Head of caudate nucleus (tissue), 42 donors: ENCODE measurements around the gene CASP1.
A peak's percentile ranks its signal among the peaks of the same experiment; 100 is the strongest.
"Not testable (repeated sequence)": the region's sequence is repeated elsewhere in the genome, so short reads cannot be mapped to it uniquely, and the experiment has no call there.

Source experiments
- DNase-seq, 42 donors: peaks; one replicate each; pipeline versions ENCODE4 v3.0.0 to v3.0.0-alpha.2; 2020 to 2021; ENCODE audit warnings: mixed read lengths in 7 of 42
- intact Hi-C: fragments of 100-400 bp; cut with DNase I; formaldehyde crosslinking; loops from one replicate; pipeline ENCODE4 v1.15.0; 2022

Gene CASP1

GRCh38 chr11:105049481-105049880 is 14.5 kb upstream of the CASP1 start:
- intact Hi-C loops = no loop called here
- DNase-seq = no peak

GRCh38 chr11:105046898-105047579 is 12.1 kb upstream of the CASP1 start:
- DNase-seq = peak in 1 of 42 donors; percentile 37
- intact Hi-C loops = no loop called here

DNA sequence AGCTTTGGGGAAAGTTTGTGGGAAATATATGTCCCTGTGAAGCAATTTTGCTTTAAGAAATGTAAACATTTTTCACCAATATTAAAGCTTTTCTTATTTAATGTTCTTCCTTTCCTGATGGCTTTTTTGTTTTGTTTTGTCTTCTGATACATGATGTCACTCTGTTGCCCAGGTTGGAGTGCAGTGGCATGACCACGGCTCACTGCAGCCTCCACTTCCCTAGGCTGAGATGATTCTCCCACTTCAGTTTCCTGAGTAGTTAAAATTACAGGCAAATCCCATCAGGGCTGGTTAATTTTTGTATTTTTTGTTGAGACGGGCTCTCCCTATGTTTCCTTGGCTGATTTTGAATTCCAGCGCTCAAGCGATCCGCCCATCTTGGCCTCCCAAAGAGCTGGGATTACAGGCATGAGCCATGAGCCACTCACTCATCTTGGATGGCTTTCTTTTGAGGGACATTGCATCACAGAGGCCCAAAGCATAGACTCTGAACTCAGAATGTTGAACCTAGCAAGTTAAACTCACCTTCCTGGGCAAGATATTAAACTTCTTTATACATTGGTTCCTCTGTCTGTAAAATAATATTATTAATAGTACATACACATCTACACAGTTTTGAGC is 10.8 kb upstream of the CASP1 start:
- DNase-seq = no peak
- intact Hi-C loops = no loop called here

- intact Hi-C loops = not testable (repeated sequence)
- peak in 4 of 42 donors; percentile 10 to 41 (median 18) for DNase-seq
Observed at GRCh38 chr11:105044557-105045524, 9.9 kb upstream of the CASP1 start, which contains the start of gene CARD16. Gene CARD16, minus strand, starts transcription at chr11:105045335. Its CDS starts 38 bp downstream, at chr11:105045297.

- intact Hi-C loops = no loop called here
Observed at GRCh38 chr11:105042178-105042577, 7.2 kb upstream of the CASP1 start.

GRCh38 chr11:105040703-105041102 is 5.8 kb upstream of the CASP1 start:
- intact Hi-C loops = no loop called here
- no peak for DNase-seq

More at GRCh38 chr11:105042178-105042577, 7.2 kb upstream of the CASP1 start:
- no peak for DNase-seq

- DNase-seq, intact Hi-C loops: not testable (repeated sequence)
Observed at GRCh38 chr11:105034388-105034787, 556 bp downstream of the CASP1 start.

GRCh38 chr11:105033781-105034180 is 1.2 kb downstream of the CASP1 start:
- DNase-seq = no peak
- intact Hi-C loops = no loop called here

DNA sequence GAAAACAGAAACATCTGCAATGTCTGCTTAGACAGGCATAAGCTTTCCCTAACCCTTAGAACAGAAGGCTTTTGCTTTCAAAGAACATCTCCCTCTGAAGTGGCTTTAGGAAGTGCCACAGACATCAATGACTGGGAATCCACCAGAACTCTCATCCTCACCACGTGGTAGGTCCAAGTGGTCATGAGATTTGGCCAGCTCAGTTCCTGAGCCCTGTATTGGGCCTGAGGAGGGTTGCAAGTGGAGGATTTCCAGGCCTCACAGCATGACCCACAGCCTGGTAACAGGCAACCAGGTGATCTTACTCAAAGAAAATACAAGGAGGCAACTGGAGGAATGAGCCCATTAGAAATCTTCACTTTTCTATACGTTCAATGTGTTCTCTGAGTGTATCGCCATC is 1.6 kb downstream of the CASP1 start:
- DNase-seq = peak in 16 of 42 donors; percentile 5 to 49 (median 16)
- intact Hi-C loops = no loop called here

DNA sequence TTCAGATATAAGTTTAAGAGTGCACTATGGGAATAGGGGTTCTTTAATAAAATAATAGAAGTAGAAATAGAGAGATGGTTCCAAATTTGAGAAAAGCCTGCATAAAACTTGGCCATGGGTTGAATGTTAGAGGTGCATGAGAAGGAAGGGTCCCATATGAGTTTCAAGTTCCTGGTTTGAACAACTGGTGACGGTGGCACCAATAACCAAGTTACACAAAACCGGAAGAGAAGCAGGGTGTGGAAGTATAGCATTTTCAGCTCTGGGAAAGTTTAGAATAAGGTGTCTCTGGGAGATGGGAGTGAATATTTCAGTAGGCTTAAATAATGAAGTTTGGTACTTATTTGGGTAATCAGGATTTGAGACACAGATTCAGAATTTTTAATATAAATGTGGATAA is 2.4 kb downstream of the CASP1 start:
- DNase-seq = no peak
- intact Hi-C loops = no loop called here

GRCh38 chr11:105027678-105028077 is 7.3 kb downstream of the CASP1 start:
- no peak for DNase-seq
- intact Hi-C loops = no loop called here

GRCh38 chr11:105024394-105024793 is 10.6 kb downstream of the CASP1 start:
- intact Hi-C loops = no loop called here

GRCh38 chr11:105023003-105023402 is 11.9 kb downstream of the CASP1 start, which contains the start of gene CASP5:
Gene CASP5, minus strand, starts transcription at chr11:105023168. Its CDS starts 32 bp downstream, at chr11:105023136.
- no peak for DNase-seq
- intact Hi-C loops = no loop called here

More at GRCh38 chr11:105024394-105024793, 10.6 kb downstream of the CASP1 start:
- DNase-seq = no peak

DNA sequence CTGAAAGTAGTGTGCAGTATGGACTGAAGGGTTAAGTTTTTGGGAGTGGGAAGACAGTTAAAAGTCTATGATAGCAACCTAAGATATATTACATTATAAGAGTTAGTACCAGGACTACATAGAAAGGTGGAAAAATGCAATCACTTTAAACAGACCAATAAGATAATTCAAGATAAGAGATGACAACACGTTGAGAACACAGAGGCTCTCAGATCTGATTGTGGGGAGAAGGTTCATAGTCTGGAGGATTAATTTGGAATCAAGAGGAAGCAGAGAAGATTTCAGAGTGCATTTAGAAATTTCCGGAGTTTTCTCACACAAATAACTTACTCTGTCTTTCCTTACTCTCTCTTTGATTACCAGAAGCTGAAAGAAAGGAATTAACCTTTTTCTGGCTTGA is 12.4 kb downstream of the CASP1 start:
- no peak for DNase-seq
- intact Hi-C loops = no loop called here

- intact Hi-C loops = no loop called here
- DNase-seq = no peak
Observed at GRCh38 chr11:105007463-105007862, 27.5 kb downstream of the CASP1 start.

DNA sequence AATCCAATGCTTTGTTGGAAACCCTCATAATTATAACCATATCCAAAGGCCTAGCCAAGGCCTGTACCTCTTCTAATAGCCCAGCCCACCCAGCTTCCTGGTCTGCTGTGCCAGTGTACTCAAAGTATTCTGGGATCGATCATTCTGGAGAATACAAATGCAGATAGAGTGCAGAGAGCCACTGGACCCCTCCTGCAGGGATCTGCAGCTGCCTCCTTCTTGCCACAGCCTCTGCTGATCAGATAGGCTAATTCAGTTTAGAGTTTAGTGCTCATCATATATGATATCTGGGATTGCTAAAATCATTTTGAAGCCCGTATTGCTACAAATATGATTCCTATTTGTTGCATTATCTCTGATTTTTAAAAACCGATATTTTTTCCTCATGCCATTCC is 29.5 kb downstream of the CASP1 start:
- no peak for DNase-seq
- intact Hi-C loops = no loop called here

DNA sequence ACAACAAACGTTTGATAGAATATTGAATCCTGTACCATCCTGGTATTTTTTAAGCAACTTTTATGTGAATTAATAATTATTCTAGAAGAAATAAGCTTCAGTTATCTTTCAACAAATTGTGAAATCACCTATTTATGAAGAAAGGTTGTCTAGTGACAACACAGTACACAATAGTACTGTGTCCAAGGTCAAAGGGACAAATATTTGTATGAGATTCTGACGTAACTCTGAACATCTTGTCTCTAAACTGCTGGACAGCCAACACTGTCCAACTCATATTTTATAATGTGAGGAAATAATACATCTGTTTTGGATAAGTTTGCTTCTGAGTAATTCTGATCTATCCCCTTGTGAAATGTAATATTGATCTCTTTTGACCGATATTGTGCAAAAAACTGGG is 30.9 kb downstream of the CASP1 start:
- intact Hi-C loops = no loop called here
- no peak for DNase-seq

DNA sequence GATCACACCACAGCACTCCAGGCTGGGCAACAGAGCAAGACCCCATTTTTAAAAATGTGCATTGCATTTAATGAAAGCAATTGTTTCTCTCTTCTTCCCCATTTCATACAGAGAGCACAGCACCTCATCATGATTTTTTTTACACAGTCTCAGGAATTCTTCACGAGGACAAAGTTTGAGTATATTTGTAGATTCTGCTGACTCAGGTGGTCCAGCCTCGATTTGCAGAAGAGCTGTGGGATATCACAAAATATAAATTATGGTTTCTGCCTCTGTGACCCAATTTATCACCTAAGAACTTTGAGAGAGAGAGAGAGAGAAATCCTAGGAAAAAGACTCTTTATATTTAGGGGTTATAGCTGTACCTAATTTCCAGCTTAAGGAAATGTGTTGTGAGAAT is 31.8 kb downstream of the CASP1 start:
- DNase-seq = no peak
- intact Hi-C loops = no loop called here

DNA sequence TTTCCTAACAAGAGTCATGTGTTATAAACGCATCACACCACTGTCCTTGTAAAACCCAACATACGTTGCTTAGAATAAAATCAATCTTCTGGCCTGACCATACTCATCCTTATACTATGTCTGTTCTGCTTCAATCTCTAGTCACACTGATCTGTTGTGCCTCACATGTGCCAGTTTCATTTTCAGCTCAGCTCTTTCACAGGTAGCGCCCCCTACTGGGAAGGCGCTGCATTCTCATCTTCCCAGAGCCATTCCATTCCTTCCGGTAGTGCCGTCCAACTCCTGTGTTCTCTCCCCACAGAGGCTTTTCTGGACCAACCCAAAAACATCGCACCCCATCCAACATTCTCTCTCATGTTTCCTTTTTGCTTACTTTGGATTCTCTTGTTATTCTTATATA is 34.1 kb downstream of the CASP1 start:
- peak in 16 of 42 donors; percentile 1 to 66 (median 23) for DNase-seq
- intact Hi-C loops = no loop called here

DNA sequence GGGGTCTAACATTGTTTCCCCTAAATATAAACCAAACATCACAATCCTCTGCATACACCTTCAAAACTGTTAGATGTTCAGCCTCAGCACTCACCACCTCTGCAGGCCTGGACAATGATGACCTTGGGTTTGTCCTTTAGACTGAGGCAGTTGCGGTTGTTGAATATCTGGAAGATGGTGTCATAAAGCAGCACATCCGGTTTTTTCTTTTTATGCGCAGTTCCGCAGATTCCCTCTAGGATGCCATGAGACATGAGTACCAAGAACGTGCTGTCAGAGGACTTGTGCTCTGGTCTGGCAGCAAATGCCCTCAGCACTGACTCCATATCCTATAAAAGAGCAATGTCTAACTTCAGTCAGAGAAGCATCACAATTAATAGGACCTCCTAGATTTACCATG is 34.8 kb downstream of the CASP1 start:
- DNase-seq = no peak
- intact Hi-C loops = no loop called here
